ENCODE data around the gene PLCB1.

GRCh38 chr20:8303651-8304050 is 171.6 kb downstream of the PLCB1 start:
- TF ChIP-seq, protein P1, sequence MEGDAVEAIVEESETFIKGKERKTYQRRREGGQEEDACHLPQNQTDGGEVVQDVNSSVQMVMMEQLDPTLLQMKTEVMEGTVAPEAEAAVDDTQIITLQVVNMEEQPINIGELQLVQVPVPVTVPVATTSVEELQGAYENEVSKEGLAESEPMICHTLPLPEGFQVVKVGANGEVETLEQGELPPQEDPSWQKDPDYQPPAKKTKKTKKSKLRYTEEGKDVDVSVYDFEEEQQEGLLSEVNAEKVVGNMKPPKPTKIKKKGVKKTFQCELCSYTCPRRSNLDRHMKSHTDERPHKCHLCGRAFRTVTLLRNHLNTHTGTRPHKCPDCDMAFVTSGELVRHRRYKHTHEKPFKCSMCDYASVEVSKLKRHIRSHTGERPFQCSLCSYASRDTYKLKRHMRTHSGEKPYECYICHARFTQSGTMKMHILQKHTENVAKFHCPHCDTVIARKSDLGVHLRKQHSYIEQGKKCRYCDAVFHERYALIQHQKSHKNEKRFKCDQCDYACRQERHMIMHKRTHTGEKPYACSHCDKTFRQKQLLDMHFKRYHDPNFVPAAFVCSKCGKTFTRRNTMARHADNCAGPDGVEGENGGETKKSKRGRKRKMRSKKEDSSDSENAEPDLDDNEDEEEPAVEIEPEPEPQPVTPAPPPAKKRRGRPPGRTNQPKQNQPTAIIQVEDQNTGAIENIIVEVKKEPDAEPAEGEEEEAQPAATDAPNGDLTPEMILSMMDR (IDR thresholded peaks at IDR 0.05), result no peak
- TF ChIP-seq HMGXB4 (CRISPR knock-in tag; IDR thresholded peaks at IDR 0.05) (no peak), TCF7 (CRISPR knock-in tag; IDR thresholded peaks at IDR 0.05; ENCODE audit: low read depth) (no peak), RELA (CRISPR knock-in tag; IDR thresholded peaks at IDR 0.05; ENCODE audit: borderline replicate concordance) (no peak), JUN (CRISPR knock-in tag; IDR thresholded peaks at IDR 0.05) (no peak), NFYB (CRISPR knock-in tag; conservative IDR thresholded peaks at IDR 0.05; ENCODE audit: low read depth) (no peak), KAT7 (CRISPR knock-in tag; IDR thresholded peaks at IDR 0.05; ENCODE audit: borderline replicate concordance) (no peak)
- TF ChIP-seq, protein P2, sequence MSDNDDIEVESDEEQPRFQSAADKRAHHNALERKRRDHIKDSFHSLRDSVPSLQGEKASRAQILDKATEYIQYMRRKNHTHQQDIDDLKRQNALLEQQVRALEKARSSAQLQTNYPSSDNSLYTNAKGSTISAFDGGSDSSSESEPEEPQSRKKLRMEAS (CRISPR knock-in tag; IDR thresholded peaks at IDR 0.05), result no peak
- TF ChIP-seq, protein P3, sequence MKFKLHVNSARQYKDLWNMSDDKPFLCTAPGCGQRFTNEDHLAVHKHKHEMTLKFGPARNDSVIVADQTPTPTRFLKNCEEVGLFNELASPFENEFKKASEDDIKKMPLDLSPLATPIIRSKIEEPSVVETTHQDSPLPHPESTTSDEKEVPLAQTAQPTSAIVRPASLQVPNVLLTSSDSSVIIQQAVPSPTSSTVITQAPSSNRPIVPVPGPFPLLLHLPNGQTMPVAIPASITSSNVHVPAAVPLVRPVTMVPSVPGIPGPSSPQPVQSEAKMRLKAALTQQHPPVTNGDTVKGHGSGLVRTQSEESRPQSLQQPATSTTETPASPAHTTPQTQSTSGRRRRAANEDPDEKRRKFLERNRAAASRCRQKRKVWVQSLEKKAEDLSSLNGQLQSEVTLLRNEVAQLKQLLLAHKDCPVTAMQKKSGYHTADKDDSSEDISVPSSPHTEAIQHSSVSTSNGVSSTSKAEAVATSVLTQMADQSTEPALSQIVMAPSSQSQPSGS (CRISPR knock-in tag; IDR thresholded peaks at IDR 0.05; ENCODE audit: borderline replicate concordance, low read depth), result no peak

Measured in WTC11 (cell line).